ENCODE results near the gene DST. TPM values are rescaled to one million over a fixed set of nuclear protein-coding genes. Genes with fewer than 3 reads are reported as not detected.

DST gene
- total and polyA plus RNA-seq, 8 donors: 42.4 to 149 (median 72.4) TPM

DNA sequence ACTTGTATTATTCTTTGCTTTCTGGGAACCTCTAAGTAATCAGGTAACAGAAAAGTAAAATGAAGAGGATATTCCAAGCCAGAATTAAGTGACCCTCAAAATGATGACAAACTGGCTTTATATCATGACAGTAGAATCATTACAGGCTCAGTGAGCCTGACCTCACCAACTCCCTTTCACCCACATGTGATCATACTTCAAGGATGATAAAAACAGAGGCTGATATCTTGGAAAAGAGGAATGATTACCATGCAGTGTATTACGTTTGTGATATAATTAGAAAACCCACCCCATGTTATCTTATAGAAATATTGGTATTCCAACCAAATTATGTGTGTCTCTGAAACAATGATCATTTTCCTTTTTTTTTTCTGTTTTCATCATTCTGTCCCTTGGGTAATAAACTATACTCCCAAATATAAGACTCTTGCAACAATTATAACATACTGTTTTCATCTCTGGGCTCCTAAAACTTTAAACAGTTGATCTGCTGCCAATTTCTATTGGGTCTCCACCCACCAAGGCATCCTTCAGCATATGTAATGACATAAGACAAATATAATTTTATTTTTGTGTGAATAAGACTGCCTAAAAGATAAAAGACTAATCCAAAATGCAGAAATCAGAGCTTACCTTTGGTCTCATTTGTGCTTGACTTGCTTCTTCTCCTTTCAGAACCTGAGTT lies 115.7 kb downstream of the DST start:
- H3K27ac ChIP-seq: peak overlapping the region in 1 of 4 donors; percentile 19
- WGBS, 2 donors: 35 to 48% methylated on average over 1 of the region's 1 CpG
- no peak for ATAC-seq

DNA sequence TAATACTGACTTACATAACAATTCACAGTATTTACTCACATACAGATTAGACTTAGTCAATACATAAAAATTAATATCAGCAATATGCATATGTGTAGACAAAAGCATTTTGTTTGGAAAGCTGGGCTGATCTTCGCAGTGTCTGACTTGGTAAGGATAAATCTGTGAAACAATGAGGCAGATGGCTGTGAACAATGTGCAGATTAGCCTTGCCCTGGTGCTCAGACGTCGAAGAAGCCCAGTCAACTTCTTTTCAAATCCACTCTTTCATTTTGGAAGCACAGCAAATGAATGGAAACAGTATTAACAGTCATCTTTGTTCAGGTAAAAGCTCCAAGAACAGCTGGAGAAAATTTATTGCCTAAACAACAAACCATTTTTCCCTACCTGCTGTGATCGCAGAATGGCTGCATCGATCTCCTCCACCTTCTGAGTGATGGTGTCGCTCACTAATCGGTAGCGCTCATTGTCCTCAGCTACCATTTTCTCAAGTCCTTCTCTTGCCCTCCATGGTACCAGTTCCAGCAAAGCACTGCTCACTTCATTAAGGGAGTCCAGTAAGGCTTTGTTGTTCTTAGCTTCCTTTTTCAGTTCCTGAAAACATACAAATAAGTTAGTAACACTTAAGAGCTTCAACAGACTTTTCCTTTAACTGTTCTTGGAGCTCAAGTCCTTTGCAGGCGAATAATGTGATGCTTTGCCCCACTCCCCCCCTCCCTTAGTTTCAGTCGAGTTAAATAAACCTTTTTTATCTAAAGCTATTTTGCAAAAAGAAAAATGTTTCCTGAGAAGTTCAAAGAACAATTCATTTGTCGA lies 116.5 kb downstream of the DST start:
- H3K4me1 ChIP-seq: peaks cover 16 to 49% (median 32%) of the 10 kb centered on the region in 3 donors
- intact Hi-C loops (cut with DNase I): no loop called here
- FAIRE-seq (no peak), ATAC-seq (no peak), DNase-seq (no peak)
- WGBS, 2 donors: 63% methylated on average over 11 of the region's 11 CpGs
- peaks cover 0 to 23% (median 0%) of the 10 kb centered on the region in 3 donors for H3K36me3 ChIP-seq
- no peaks in the 10 kb centered on the region for H3K9me3 ChIP-seq
- H3K4me3 ChIP-seq: no peak overlapping the region
- peak overlapping the region in 2 of 4 donors; percentile 19 to 50 for H3K27ac ChIP-seq
- TF ChIP-seq, protein P1, sequence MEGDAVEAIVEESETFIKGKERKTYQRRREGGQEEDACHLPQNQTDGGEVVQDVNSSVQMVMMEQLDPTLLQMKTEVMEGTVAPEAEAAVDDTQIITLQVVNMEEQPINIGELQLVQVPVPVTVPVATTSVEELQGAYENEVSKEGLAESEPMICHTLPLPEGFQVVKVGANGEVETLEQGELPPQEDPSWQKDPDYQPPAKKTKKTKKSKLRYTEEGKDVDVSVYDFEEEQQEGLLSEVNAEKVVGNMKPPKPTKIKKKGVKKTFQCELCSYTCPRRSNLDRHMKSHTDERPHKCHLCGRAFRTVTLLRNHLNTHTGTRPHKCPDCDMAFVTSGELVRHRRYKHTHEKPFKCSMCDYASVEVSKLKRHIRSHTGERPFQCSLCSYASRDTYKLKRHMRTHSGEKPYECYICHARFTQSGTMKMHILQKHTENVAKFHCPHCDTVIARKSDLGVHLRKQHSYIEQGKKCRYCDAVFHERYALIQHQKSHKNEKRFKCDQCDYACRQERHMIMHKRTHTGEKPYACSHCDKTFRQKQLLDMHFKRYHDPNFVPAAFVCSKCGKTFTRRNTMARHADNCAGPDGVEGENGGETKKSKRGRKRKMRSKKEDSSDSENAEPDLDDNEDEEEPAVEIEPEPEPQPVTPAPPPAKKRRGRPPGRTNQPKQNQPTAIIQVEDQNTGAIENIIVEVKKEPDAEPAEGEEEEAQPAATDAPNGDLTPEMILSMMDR (IDR thresholded peaks at IDR 0.05): no peak
- no peaks in the 10 kb centered on the region for H3K27me3 ChIP-seq

More for the DNA sequence above, 115.7 kb downstream of the DST start:
- Histone ChIP-seq H3K36me3 (peaks cover 0 to 28% (median 0%) of the 10 kb centered on the region in 3 donors), H3K9me3 (no peaks in the 10 kb centered on the region), H3K4me1 (peaks cover 15 to 41% (median 24%) of the 10 kb centered on the region in 3 donors), H3K27me3 (no peaks in the 10 kb centered on the region), H3K4me3 (no peak overlapping the region)
- TF ChIP-seq, protein P1 (IDR thresholded peaks at IDR 0.05): no peak
- FAIRE-seq (no peak), DNase-seq (no peak)
- intact Hi-C loops (cut with DNase I): no loop called here

DNA sequence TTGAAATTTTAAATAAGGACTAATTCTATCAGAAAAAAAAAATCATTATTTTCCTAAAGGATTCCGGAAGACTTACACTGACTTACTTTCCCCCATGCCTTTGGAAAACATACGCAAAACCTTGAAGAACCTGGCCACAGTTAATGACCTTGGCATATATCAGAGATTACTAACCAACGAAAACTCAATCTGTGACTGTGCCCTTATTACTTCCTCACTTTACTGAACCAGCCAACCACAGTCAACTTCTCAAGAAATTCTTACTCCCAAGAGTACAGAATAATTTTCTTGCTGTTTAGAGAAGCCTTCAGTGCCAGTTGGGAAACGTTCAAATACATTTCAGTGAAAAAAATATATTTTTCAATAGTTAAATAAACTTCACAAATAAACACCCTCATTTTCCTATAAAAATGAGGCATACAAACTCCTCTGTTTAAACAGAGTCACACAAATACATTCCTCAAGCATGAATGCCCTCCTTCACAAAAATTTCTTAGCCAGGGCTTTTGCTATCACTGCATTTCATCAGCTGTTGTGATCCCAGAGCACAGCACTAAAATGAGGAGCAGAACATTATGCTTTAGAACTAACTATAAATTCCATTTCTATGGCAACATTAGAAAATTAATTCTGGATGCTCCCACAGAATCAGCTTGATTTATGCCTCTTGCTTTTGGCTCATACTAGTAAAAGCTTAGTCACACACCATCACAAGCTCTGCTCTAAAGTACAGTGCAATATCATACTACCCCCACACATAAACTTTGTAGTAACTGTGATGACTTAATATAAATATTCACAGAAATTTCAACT lies 117.6 kb downstream of the DST start:
- FAIRE-seq (peak; percentile 92), DNase-seq (no peak), ATAC-seq (peak; percentile 59 to 71 (median 68))
- intact Hi-C loops (cut with DNase I): no loop called here
- TF ChIP-seq, protein P1 (IDR thresholded peaks at IDR 0.05): no peak
- H3K4me3 ChIP-seq: no peak overlapping the region
- no peaks in the 10 kb centered on the region for H3K27me3 ChIP-seq
- H3K4me1 ChIP-seq: peaks cover 19 to 54% (median 38%) of the 10 kb centered on the region in 3 donors
- H3K36me3 ChIP-seq: peaks cover 0 to 23% (median 0%) of the 10 kb centered on the region in 3 donors
- H3K27ac ChIP-seq: peak overlapping the region in 2 of 4 donors; percentile 50 to 51
- 22 to 26% methylated on average over 4 of the region's 4 CpGs for WGBS, 2 donors
- no peaks in the 10 kb centered on the region for H3K9me3 ChIP-seq

DNA sequence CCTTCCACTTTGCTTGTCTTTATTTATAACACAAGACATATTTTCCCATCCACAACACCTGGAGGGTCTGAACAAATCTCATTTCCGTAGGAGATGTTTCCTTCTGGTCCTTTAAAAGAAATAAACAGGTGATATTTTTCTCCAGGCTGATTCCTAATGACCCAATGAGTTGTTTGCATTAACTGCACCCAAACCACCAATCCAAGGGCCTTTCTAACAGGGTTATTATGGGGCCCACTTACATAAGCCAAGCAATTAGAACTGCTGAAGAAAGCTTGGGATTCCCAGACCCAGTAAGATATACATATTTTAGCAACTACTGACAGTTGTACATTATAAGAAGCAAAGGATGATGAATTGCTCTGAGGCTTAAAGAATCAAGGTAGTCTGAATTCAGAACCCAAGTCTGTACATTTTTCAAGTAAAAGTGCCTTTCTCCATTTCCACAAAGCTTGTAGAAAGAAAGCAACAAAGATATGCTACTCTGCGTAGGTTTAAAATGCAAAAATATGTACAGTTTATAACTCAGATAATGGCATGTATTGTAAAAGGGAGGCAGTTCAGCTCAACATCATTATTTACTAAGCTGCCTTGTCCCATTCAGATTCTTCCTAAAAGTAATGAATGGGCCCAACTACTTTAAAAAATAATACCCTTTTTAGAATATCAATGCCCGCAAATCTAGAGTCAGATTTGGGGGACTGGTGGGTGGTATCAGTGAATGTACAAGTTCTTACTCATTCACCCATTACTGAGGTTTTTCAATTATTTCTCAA lies 120.0 kb downstream of the DST start:
- FAIRE-seq: no peak
- H3K9me3 ChIP-seq: no peaks in the 10 kb centered on the region
- peak overlapping the region in 2 of 4 donors; percentile 68 to 69 for H3K27ac ChIP-seq
- peaks cover 0 to 7% (median 0%) of the 10 kb centered on the region in 3 donors for H3K36me3 ChIP-seq
- TF ChIP-seq, protein P1 (IDR thresholded peaks at IDR 0.05): no peak
- 71 to 74% methylated on average over 3 of the region's 3 CpGs for WGBS, 2 donors
- H3K27me3 ChIP-seq: no peaks in the 10 kb centered on the region
- intact Hi-C loops (cut with DNase I): no loop called here
- peaks cover 19 to 55% (median 38%) of the 10 kb centered on the region in 3 donors for H3K4me1 ChIP-seq
- DNase-seq: no peak
- no peak for ATAC-seq
- H3K4me3 ChIP-seq: no peak overlapping the region
